Renal cortical epithelial cell (primary cell): ENCODE measurements around the gene GLIPR1. TPM values are rescaled to one million over a fixed set of nuclear protein-coding genes. Genes with fewer than 3 reads are reported as not detected.

ENCODE experiments used
- total RNA-seq: library from RNA; depleted of rRNA; stranded (reverse); fragments of >200 nt; gene quantifications from 2 replicates; pipeline ENCODE4 v1.2.3, GENCODE V29; 2014

Gene GLIPR1
- total RNA-seq, 1 donor from 2014 or later: 34.4 TPM

Other genes starting within 250 kb of the GLIPR1 start
- gene CAPS2, start 150.4 kb upstream of the GLIPR1 start, total RNA-seq: 0.87 and 11.6 TPM in 2 replicates
- not detected in 2 replicates for gene GLIPR1L1, start 146.1 kb upstream of the GLIPR1 start, total RNA-seq
- gene GLIPR1L2, start 89.7 kb upstream of the GLIPR1 start, total RNA-seq: 0.17 and 0.65 TPM in 2 replicates
- gene KRR1, start 30.9 kb downstream of the GLIPR1 start, total RNA-seq: 44.3 and 87.5 TPM in 2 replicates